Cardiac fibroblast (primary cell): ENCODE results near the gene MED15.

Source experiments
- DNase-seq, 2 donors: peaks; one replicate each; pipeline versions ENCODE4 v3.0.0 to v3.0.0-alpha.2; 2010; ENCODE audit warnings: low read depth in 2 of 2
- H3K4me3 ChIP-seq, 2 donors: replicated peaks in 1 of 2; 1 replicate in 1 of 2; 2 replicates in 1 of 2; pipeline ENCODE4 v1.5.1; 2011; ENCODE audit warnings: low read depth in 2 of 2, low read length in 2 of 2, mild to moderate bottlenecking in 2 of 2, moderate library complexity in 1 of 2
- CTCF ChIP-seq: IDR thresholded peaks from one replicate; pipeline ENCODE4 v1.5.1; 2011; ENCODE audit warnings: low read depth, mild to moderate bottlenecking, low read length, inconsistent platforms

MED15 gene

GRCh38 chr22:20577549-20577975, 70.2 kb downstream of the MED15 start:
- TF ChIP-seq CTCF = no peak
- no peak for DNase-seq

GRCh38 chr22:20578192-20578591, 70.8 kb downstream of the MED15 start:
- TF ChIP-seq CTCF = no peak
- no peak overlapping the region for H3K4me3 ChIP-seq
- no peak for DNase-seq

More at GRCh38 chr22:20577549-20577975, 70.2 kb downstream of the MED15 start:
- H3K4me3 ChIP-seq = no peak overlapping the region

GRCh38 chr22:20578707-20579106, 71.3 kb downstream of the MED15 start:
- no peak for DNase-seq
- no peak for TF ChIP-seq CTCF

GRCh38 chr22:20579273-20580120, 72.1 kb downstream of the MED15 start:
- no peak for DNase-seq
- H3K4me3 ChIP-seq = no peak overlapping the region
- TF ChIP-seq CTCF = no peak

More at GRCh38 chr22:20578707-20579106, 71.3 kb downstream of the MED15 start:
- no peak overlapping the region for H3K4me3 ChIP-seq

- TF ChIP-seq CTCF = no peak
- no peak for DNase-seq
- H3K4me3 ChIP-seq = no peak overlapping the region
These were observed 72.8 kb downstream of the MED15 start for GRCh38 chr22:20580179-20580578.

GRCh38 chr22:20580611-20581502, 73.4 kb downstream of the MED15 start:
- no peak for DNase-seq
- TF ChIP-seq CTCF = no peak
- H3K4me3 ChIP-seq = no peak overlapping the region
